Rectal smooth muscle tissue (tissue), 1 donor: ENCODE results near the gene GTF3C1.
A peak's percentile ranks its signal among the peaks of the same experiment; 100 is the strongest.

Experiments
- H3K27ac ChIP-seq: one replicate; pipeline ENCODE4 v1.7.0; 2013; ENCODE audit warnings: low read depth, low read length, inconsistent platforms
- H3K27me3 ChIP-seq: one replicate; pipeline ENCODE4 v1.7.0; 2013; ENCODE audit warnings: low read length; ENCODE audit not compliant: control insufficient read depth, insufficient read depth
- H3K36me3 ChIP-seq: one replicate; pipeline ENCODE4 v1.7.0; 2013; ENCODE audit warnings: low read length; ENCODE audit not compliant: control insufficient read depth, insufficient read depth
- H3K4me1 ChIP-seq: one replicate; pipeline ENCODE4 v1.7.0; 2013; ENCODE audit warnings: low read length; ENCODE audit not compliant: control insufficient read depth, insufficient read depth
- H3K4me3 ChIP-seq: one replicate; pipeline ENCODE4 v1.7.0; 2013; ENCODE audit warnings: low read length
- H3K9ac ChIP-seq: one replicate; pipeline ENCODE4 v1.7.0; 2013; ENCODE audit warnings: low read length

Gene GTF3C1

GRCh38 chr16:27558434-27558833 is 8.7 kb upstream of the GTF3C1 start:
- Histone ChIP-seq H3K27me3 (no peaks in the 10 kb centered on the region), H3K9ac (no peak overlapping the region), H3K27ac (no peak overlapping the region), H3K36me3 (no peaks in the 10 kb centered on the region), H3K4me1 (no peaks in the 10 kb centered on the region), H3K4me3 (no peak overlapping the region)

- Histone ChIP-seq H3K36me3 (no peaks in the 10 kb centered on the region), H3K4me3 (no peak overlapping the region), H3K9ac (no peak overlapping the region), H3K27me3 (no peaks in the 10 kb centered on the region), H3K27ac (no peak overlapping the region), H3K4me1 (no peaks in the 10 kb centered on the region)
Measured at GRCh38 chr16:27556471-27556870, 6.8 kb upstream of the GTF3C1 start.

- Histone ChIP-seq H3K4me1 (peaks cover 6% of the 10 kb centered on the region), H3K27me3 (no peaks in the 10 kb centered on the region), H3K36me3 (no peaks in the 10 kb centered on the region), H3K9ac (no peak overlapping the region), H3K4me3 (peak overlapping the region; percentile 100), H3K27ac (no peak overlapping the region)
Measured at GRCh38 chr16:27551036-27551435, 1.3 kb upstream of the GTF3C1 start.

- Histone ChIP-seq H3K27ac (peak overlapping the region; percentile 89), H3K36me3 (no peaks in the 10 kb centered on the region), H3K27me3 (no peaks in the 10 kb centered on the region), H3K4me3 (peak overlapping the region; percentile 100), H3K9ac (peak overlapping the region; percentile 95), H3K4me1 (peaks cover 6% of the 10 kb centered on the region)
Measured at GRCh38 chr16:27550582-27550920, 838 bp upstream of the GTF3C1 start.

- Histone ChIP-seq H3K36me3 (peaks cover 5% of the 10 kb centered on the region), H3K27me3 (no peaks in the 10 kb centered on the region), H3K27ac (peak overlapping the region; percentile 38), H3K4me3 (peak overlapping the region; percentile 90), H3K4me1 (peaks cover 6% of the 10 kb centered on the region), H3K9ac (peak overlapping the region; percentile 63)
Measured at GRCh38 chr16:27549464-27549745, 308 bp downstream of the GTF3C1 start.

- Histone ChIP-seq H3K36me3 (peaks cover 19% of the 10 kb centered on the region), H3K4me1 (peaks cover 6% of the 10 kb centered on the region), H3K27ac (no peak overlapping the region), H3K9ac (no peak overlapping the region), H3K27me3 (no peaks in the 10 kb centered on the region), H3K4me3 (peak overlapping the region; percentile 1)
Measured at GRCh38 chr16:27547851-27548250, 1.9 kb downstream of the GTF3C1 start.

GRCh38 chr16:27547134-27547533 is 2.6 kb downstream of the GTF3C1 start:
- no peak overlapping the region for H3K9ac ChIP-seq
- peaks cover 25% of the 10 kb centered on the region for H3K36me3 ChIP-seq
- no peak overlapping the region for H3K4me3 ChIP-seq
- H3K27me3 ChIP-seq = no peaks in the 10 kb centered on the region
- peaks cover 6% of the 10 kb centered on the region for H3K4me1 ChIP-seq
- H3K27ac ChIP-seq = no peak overlapping the region

GRCh38 chr16:27544671-27545070 is 5.0 kb downstream of the GTF3C1 start:
- Histone ChIP-seq H3K27ac (no peak overlapping the region), H3K36me3 (peaks cover 44% of the 10 kb centered on the region), H3K27me3 (no peaks in the 10 kb centered on the region), H3K4me3 (no peak overlapping the region), H3K9ac (no peak overlapping the region), H3K4me1 (no peaks in the 10 kb centered on the region)

- Histone ChIP-seq H3K9ac (no peak overlapping the region), H3K4me3 (no peak overlapping the region), H3K36me3 (peaks cover 50% of the 10 kb centered on the region), H3K4me1 (no peaks in the 10 kb centered on the region), H3K27me3 (no peaks in the 10 kb centered on the region), H3K27ac (no peak overlapping the region)
Measured at GRCh38 chr16:27543801-27544200, 5.9 kb downstream of the GTF3C1 start.

- Histone ChIP-seq H3K27me3 (no peaks in the 10 kb centered on the region), H3K36me3 (peaks cover 62% of the 10 kb centered on the region), H3K9ac (no peak overlapping the region), H3K4me1 (no peaks in the 10 kb centered on the region), H3K27ac (no peak overlapping the region), H3K4me3 (no peak overlapping the region)
Measured at GRCh38 chr16:27539636-27540035, 10.1 kb downstream of the GTF3C1 start.

- H3K36me3 ChIP-seq = peaks cover 59% of the 10 kb centered on the region
- H3K9ac ChIP-seq = no peak overlapping the region
- no peak overlapping the region for H3K27ac ChIP-seq
- no peaks in the 10 kb centered on the region for H3K27me3 ChIP-seq
- no peak overlapping the region for H3K4me3 ChIP-seq
- no peaks in the 10 kb centered on the region for H3K4me1 ChIP-seq
Measured at GRCh38 chr16:27539120-27539519, 10.6 kb downstream of the GTF3C1 start.

- Histone ChIP-seq H3K27ac (no peak overlapping the region), H3K9ac (no peak overlapping the region), H3K4me3 (no peak overlapping the region), H3K36me3 (peaks cover 56% of the 10 kb centered on the region), H3K4me1 (no peaks in the 10 kb centered on the region), H3K27me3 (no peaks in the 10 kb centered on the region)
Measured at GRCh38 chr16:27538528-27538927, 11.2 kb downstream of the GTF3C1 start.

GRCh38 chr16:27534256-27534655 is 15.5 kb downstream of the GTF3C1 start:
- no peak overlapping the region for H3K4me3 ChIP-seq
- H3K36me3 ChIP-seq = peaks cover 51% of the 10 kb centered on the region
- no peaks in the 10 kb centered on the region for H3K27me3 ChIP-seq
- no peak overlapping the region for H3K9ac ChIP-seq
- no peaks in the 10 kb centered on the region for H3K4me1 ChIP-seq
- H3K27ac ChIP-seq = no peak overlapping the region
